Upper lobe of right lung (tissue), 1 donor: ENCODE data around the gene DSCAM. TPM values are rescaled to one million over a fixed set of nuclear protein-coding genes. Genes with fewer than 3 reads are reported as not detected.

Experiments used
- ATAC-seq: fragments of 200-7000 bp; cut with Tn5 transposase; one replicate; pipeline ENCODE4 v1.9.1; 2020; ENCODE audit warnings: mild to moderate bottlenecking, moderate library complexity
- DNase-seq: peaks from one replicate; pipeline ENCODE4 v3.0.0-alpha.2; 2020
- H3K27ac ChIP-seq: fragments of 200-600 bp; one replicate; pipeline ENCODE4 v1.8.0; 2022
- H3K27me3 ChIP-seq: fragments of 200-600 bp; one replicate; pipeline ENCODE4 v1.8.0; 2022; ENCODE audit warnings: mild to moderate bottlenecking
- H3K36me3 ChIP-seq: fragments of 200-600 bp; one replicate; pipeline ENCODE4 v1.8.0; 2022
- H3K4me1 ChIP-seq: fragments of 200-600 bp; one replicate; pipeline ENCODE4 v1.8.0; 2022
- H3K4me3 ChIP-seq: fragments of 200-600 bp; one replicate; pipeline ENCODE4 v1.8.0; 2022; ENCODE audit warnings: mild to moderate bottlenecking
- H3K9me3 ChIP-seq: fragments of 200-600 bp; one replicate; pipeline ENCODE4 v1.8.0; 2022
- intact Hi-C: fragments of 100-400 bp; cut with DNase I; formaldehyde crosslinking; loops from one replicate; pipeline ENCODE4 v1.11.0; 2022
- total RNA-seq: library from RNA; stranded (reverse); fragmentation: NEBNext Ultra II Directional; extraction: Animal tissue kit (Norgen Biotek cat#: 25700); gene quantifications from one replicate; pipeline ENCODE4 v1.2.1, GENCODE V29; 2021
- TF ChIP-seq, protein P1 (sequence below): fragments of 200-600 bp; IDR thresholded peaks from one replicate; pipeline ENCODE4 v1.8.0; 2022; ENCODE audit warnings: antibody characterized with exemption
- donor health status: DM: no; HTN: yes; CAD: no; lungs with severe emphysema.

DSCAM gene
- total RNA-seq, 1 donor from 2014 or later = not detected

DNA sequence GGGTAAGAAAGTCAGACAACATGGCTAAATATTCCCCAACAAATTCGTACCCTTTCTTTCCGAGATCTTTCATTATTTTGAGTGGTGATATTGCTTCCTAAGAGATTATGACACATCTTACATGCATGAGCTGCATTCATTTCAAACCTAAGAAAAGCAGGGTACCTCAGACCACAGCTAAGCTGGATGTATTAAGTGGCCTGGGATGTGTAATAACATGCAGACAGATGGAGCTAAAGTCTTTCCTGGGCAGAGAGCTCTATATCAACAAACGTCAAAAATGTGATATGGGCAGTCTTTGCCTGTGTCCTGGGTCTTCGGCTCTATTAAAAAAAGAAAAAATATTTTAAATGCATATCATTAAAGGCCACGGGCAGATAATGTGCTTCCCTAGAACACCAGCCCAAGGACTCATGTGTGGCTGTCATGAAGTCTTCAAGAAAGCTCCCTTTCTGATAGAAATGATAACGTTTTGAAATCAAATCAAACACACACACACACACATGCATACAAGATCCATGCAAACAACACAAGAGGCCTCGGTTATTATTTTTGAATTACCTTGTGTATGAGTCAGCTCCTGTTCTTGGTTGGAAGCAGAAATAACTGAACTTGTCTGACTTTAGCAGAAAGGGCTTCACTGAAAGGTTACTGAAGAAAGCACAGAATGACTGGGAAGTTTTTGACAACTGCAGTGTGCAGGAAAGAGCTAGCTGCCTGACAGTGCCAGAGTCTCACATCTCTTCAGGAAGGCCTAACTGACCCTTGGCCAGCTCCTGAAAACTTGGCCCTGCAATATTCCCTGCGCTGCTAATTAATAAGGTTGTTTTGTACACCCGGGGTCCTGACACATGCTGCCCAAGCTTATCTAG lies 231.2 kb downstream of the DSCAM start:
- no peaks in the 10 kb centered on the region for H3K9me3 ChIP-seq
- DNase-seq = no peak
- no peak overlapping the region for H3K4me3 ChIP-seq
- intact Hi-C loops = no loop called here
- H3K27ac ChIP-seq = no peak overlapping the region
- TF ChIP-seq, protein P1, sequence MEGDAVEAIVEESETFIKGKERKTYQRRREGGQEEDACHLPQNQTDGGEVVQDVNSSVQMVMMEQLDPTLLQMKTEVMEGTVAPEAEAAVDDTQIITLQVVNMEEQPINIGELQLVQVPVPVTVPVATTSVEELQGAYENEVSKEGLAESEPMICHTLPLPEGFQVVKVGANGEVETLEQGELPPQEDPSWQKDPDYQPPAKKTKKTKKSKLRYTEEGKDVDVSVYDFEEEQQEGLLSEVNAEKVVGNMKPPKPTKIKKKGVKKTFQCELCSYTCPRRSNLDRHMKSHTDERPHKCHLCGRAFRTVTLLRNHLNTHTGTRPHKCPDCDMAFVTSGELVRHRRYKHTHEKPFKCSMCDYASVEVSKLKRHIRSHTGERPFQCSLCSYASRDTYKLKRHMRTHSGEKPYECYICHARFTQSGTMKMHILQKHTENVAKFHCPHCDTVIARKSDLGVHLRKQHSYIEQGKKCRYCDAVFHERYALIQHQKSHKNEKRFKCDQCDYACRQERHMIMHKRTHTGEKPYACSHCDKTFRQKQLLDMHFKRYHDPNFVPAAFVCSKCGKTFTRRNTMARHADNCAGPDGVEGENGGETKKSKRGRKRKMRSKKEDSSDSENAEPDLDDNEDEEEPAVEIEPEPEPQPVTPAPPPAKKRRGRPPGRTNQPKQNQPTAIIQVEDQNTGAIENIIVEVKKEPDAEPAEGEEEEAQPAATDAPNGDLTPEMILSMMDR = no peak
- H3K27me3 ChIP-seq = no peaks in the 10 kb centered on the region
- no peaks in the 10 kb centered on the region for H3K36me3 ChIP-seq
- H3K4me1 ChIP-seq = no peaks in the 10 kb centered on the region
- ATAC-seq = no peak

DNA sequence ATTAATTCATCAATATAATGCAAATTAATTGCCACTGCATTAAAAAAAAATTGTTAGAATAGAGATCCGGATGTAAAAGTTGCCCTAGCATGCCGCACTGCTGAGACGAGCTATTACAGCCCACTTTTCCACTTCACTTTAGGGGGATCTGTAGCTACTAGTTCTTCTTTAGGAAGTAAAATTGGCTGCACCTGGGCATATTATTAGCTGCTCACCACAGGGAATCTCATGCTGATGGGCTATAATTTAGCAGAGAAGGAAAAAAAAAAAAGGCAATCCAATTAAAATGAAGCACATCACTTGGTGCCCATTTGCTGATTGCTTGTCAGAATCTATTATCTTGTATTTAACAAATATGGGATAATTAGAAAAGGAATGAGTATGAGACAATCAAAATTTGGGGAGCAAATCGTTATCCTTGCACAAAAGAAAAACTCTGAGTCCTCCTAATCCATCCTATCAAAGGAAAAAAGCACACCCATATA lies 233.4 kb downstream of the DSCAM start:
- TF ChIP-seq, protein P1 = no peak
- Histone ChIP-seq H3K4me1 (no peaks in the 10 kb centered on the region), H3K27ac (no peak overlapping the region), H3K4me3 (no peak overlapping the region), H3K27me3 (no peaks in the 10 kb centered on the region), H3K9me3 (no peaks in the 10 kb centered on the region), H3K36me3 (no peaks in the 10 kb centered on the region)
- DNase-seq (no peak), ATAC-seq (no peak)
- intact Hi-C loops = no loop called here

- no peak for ATAC-seq
- H3K4me1 ChIP-seq = no peaks in the 10 kb centered on the region
- H3K27me3 ChIP-seq = no peaks in the 10 kb centered on the region
- no peak overlapping the region for H3K27ac ChIP-seq
- no peaks in the 10 kb centered on the region for H3K9me3 ChIP-seq
- no peak overlapping the region for H3K4me3 ChIP-seq
- TF ChIP-seq, protein P1 = no peak
- no peak for DNase-seq
- intact Hi-C loops = no loop called here
- no peaks in the 10 kb centered on the region for H3K36me3 ChIP-seq
Measured at GRCh38 chr21:40610345-40610744, 236.6 kb downstream of the DSCAM start.

DNA sequence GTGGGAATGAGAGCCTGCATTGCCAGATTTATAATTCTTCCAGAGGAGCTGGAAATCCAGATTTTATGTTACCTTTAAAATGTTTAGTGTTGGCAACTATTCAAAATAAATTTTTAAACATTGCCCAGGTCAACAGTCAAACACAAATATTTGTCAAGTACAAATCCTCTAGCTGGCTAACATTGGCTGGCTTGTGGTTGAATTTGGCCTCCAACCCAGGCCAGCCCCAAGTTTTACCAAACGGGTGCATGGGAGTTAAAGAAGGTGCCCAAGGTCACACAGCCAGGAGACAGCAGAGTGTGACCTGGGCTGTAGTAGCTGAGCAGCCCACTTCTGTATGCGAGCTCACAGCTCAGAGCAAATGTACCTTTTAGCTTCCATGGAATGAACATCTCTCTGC lies 240.6 kb downstream of the DSCAM start:
- no peaks in the 10 kb centered on the region for H3K36me3 ChIP-seq
- no peaks in the 10 kb centered on the region for H3K27me3 ChIP-seq
- intact Hi-C loops = no loop called here
- H3K9me3 ChIP-seq = no peaks in the 10 kb centered on the region
- TF ChIP-seq, protein P1 = no peak
- H3K4me3 ChIP-seq = no peak overlapping the region
- H3K27ac ChIP-seq = no peak overlapping the region
- ATAC-seq = no peak
- no peak for DNase-seq
- H3K4me1 ChIP-seq = no peaks in the 10 kb centered on the region

DNA sequence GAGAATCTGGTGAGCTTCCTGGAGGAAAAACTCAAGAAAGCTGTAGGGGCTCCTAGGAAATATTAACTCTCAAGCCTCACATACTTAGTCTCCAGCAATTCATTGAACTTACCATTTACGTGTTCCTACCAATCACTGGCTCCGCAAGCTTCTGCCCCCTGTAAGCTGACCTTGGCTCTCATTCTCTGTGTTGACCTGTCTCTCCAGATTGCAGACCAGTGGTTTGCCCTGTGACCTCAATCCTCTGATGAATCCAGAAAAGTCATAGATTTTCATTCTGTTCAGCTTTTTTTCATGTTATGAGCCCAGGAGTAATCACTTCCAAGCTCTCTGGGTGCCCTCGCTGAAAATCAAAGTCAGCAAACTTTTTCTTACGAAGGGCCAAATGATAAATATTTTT lies 241.9 kb downstream of the DSCAM start:
- no peaks in the 10 kb centered on the region for H3K9me3 ChIP-seq
- TF ChIP-seq, protein P1 = no peak
- no peak overlapping the region for H3K27ac ChIP-seq
- no peaks in the 10 kb centered on the region for H3K4me1 ChIP-seq
- ATAC-seq (no peak), DNase-seq (no peak)
- no peak overlapping the region for H3K4me3 ChIP-seq
- intact Hi-C loops = no loop called here
- no peaks in the 10 kb centered on the region for H3K27me3 ChIP-seq
- no peaks in the 10 kb centered on the region for H3K36me3 ChIP-seq
